ENCODE data around the gene PCNX1. TPM values are rescaled to one million over a fixed set of nuclear protein-coding genes. Genes with fewer than 3 reads are reported as not detected.
"Not testable (repeated sequence)": the region's sequence is repeated elsewhere in the genome, so short reads cannot be mapped to it uniquely, and the experiment has no call there.

The PCNX1 gene
- total RNA-seq, 2 experiments from 2014 or later = 32.7 to 42.6 TPM

DNA sequence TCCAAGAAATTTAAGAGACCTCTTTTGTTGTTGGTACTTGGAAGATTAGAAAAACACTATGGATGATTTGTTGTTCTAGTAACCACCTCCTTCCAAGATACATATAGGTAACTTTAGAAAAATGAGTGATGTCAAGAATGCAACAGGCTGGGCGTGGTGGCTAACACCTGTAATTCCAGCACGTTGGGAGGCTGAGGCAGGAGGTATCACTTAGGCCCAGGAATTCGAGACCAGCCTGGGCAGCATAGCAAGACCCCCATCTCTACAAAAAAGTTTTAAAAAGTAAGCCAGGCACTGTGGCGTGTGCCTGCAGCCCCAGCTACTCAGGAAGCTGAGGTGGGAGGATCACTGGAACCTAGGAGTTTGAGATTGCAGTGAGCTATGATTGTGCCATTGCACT lies 97.8 kb downstream of the PCNX1 start:
- DNase-seq (no peak), ATAC-seq (no peak)
- Mint-ChIP-seq H3K36me3 (ENCODE audit: low read depth) (peaks cover 32% of the 10 kb centered on the region), H3K9me3 (no peaks in the 10 kb centered on the region), H3K4me3 (no peak overlapping the region), H3K4me1 (ENCODE audit: low read depth) (peaks cover 58% of the 10 kb centered on the region), H3K27me3 (no peaks in the 10 kb centered on the region), H3K27ac (peak overlapping the region; percentile 31)
- POLR2A ChIA-PET = no interaction called here
- CTCF ChIA-PET = no interaction called here
- TF ChIP-seq, protein P1, sequence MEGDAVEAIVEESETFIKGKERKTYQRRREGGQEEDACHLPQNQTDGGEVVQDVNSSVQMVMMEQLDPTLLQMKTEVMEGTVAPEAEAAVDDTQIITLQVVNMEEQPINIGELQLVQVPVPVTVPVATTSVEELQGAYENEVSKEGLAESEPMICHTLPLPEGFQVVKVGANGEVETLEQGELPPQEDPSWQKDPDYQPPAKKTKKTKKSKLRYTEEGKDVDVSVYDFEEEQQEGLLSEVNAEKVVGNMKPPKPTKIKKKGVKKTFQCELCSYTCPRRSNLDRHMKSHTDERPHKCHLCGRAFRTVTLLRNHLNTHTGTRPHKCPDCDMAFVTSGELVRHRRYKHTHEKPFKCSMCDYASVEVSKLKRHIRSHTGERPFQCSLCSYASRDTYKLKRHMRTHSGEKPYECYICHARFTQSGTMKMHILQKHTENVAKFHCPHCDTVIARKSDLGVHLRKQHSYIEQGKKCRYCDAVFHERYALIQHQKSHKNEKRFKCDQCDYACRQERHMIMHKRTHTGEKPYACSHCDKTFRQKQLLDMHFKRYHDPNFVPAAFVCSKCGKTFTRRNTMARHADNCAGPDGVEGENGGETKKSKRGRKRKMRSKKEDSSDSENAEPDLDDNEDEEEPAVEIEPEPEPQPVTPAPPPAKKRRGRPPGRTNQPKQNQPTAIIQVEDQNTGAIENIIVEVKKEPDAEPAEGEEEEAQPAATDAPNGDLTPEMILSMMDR (IDR thresholded peaks at IDR 0.05) = no peak
- intact Hi-C loops (cut with micrococcal nuclease) = no loop called here

DNA sequence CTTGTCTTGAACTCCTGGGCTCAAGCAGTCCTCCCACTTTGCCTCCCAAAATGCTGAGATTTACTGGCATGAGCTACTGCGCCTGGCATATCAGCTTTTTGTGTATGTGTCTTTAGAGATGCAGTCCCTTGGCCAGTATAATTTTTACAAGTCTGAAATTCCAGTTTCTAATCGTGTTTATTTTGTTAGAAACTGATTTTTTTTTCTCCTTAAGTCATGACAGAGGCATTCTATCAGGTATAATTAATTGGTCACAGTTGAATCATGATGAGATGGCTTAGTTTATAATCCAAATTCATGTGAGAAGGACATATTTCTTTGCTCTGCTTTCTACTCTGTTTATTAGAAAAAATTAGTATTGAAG lies 98.9 kb downstream of the PCNX1 start:
- intact Hi-C loops (cut with micrococcal nuclease) = no loop called here
- no peaks in the 10 kb centered on the region for H3K27me3 Mint-ChIP-seq
- peaks cover 59% of the 10 kb centered on the region for H3K4me1 Mint-ChIP-seq (ENCODE audit: low read depth)
- H3K36me3 Mint-ChIP-seq (ENCODE audit: low read depth) = peaks cover 32% of the 10 kb centered on the region
- H3K9me3 Mint-ChIP-seq = no peaks in the 10 kb centered on the region
- TF ChIP-seq, protein P1 (IDR thresholded peaks at IDR 0.05) = no peak
- no peak for DNase-seq
- H3K4me3 Mint-ChIP-seq = no peak overlapping the region
- POLR2A ChIA-PET = no interaction called here
- H3K27ac Mint-ChIP-seq = no peak overlapping the region
- CTCF ChIA-PET = no interaction called here
- no peak for ATAC-seq

DNA sequence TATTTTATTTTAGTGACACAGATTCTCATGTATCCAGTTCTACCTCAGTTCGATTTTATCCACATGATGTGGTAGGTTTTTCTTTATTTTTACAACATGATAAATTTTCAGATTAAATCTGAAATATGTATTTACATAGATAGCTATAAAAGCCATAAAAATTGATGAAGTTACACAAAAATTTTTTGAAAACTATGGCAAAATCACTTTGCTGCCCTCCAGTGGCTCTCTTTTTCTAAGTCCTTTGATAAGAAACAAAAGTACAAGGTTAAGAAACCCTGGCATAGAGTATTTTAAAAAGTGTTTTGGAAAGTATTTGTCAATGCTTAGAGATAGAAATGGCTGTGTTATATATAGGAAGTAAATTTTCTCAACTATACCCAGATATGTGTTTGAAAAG lies 104.2 kb downstream of the PCNX1 start:
- H3K9me3 Mint-ChIP-seq = no peaks in the 10 kb centered on the region
- no peaks in the 10 kb centered on the region for H3K27me3 Mint-ChIP-seq
- no peak for DNase-seq
- intact Hi-C loops (cut with micrococcal nuclease) = no loop called here
- TF ChIP-seq, protein P1 (IDR thresholded peaks at IDR 0.05) = peak; percentile 52
- peaks cover 33% of the 10 kb centered on the region for H3K4me1 Mint-ChIP-seq (ENCODE audit: low read depth)
- POLR2A ChIA-PET = interaction anchor here (1.3 kb wide), 1 partner anchor 12 kb away, joined by 5 read pairs; no protein-coding TSS in a partner anchor
- H3K27ac Mint-ChIP-seq = peak overlapping the region; percentile 13
- ATAC-seq = peak; percentile 37
- CTCF ChIA-PET = interaction anchor here (0.6 to 3.6 kb wide), 6 partner anchors 11 to 528 kb away, joined by 3 to 11 read pairs (median 8); partner anchors contain the start of gene PCNX1
- H3K36me3 Mint-ChIP-seq (ENCODE audit: low read depth) = peaks cover 21% of the 10 kb centered on the region
- H3K4me3 Mint-ChIP-seq = no peak overlapping the region

DNA sequence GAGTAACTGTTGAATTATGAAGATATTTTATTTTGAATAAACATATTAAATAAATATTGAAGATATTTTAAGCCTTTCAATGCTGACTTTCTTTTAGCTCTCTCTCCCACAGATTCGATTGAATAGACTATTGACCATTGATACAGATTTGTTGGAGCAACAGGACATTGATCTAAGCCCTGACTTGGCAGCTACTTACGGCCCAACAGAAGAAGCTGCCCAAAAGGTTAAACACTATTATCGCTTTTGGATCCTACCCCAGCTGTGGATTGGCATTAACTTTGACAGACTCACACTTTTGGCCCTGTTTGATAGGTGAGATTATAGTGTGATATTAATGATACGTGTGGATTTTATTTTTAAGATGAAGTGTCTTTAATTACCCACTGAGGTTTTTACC lies 105.6 kb downstream of the PCNX1 start:
- intact Hi-C loops (cut with micrococcal nuclease) = no loop called here
- H3K27me3 Mint-ChIP-seq = no peaks in the 10 kb centered on the region
- POLR2A ChIA-PET = interaction anchor here (0.6 to 1.3 kb wide), 2 partner anchors 14 to 82 kb away, joined by 3 to 5 read pairs; no protein-coding TSS in a partner anchor
- peaks cover 30% of the 10 kb centered on the region for H3K36me3 Mint-ChIP-seq (ENCODE audit: low read depth)
- CTCF ChIA-PET = interaction anchor here (1.1 to 3.6 kb wide), 4 partner anchors 9 to 195 kb away, joined by 3 to 11 read pairs (median 6); partner anchors contain the start of gene PCNX1
- ATAC-seq = no peak
- no peaks in the 10 kb centered on the region for H3K9me3 Mint-ChIP-seq
- no peak for DNase-seq
- no peak overlapping the region for H3K27ac Mint-ChIP-seq
- peaks cover 30% of the 10 kb centered on the region for H3K4me1 Mint-ChIP-seq (ENCODE audit: low read depth)
- no peak overlapping the region for H3K4me3 Mint-ChIP-seq
- TF ChIP-seq, protein P1 (IDR thresholded peaks at IDR 0.05) = no peak

DNA sequence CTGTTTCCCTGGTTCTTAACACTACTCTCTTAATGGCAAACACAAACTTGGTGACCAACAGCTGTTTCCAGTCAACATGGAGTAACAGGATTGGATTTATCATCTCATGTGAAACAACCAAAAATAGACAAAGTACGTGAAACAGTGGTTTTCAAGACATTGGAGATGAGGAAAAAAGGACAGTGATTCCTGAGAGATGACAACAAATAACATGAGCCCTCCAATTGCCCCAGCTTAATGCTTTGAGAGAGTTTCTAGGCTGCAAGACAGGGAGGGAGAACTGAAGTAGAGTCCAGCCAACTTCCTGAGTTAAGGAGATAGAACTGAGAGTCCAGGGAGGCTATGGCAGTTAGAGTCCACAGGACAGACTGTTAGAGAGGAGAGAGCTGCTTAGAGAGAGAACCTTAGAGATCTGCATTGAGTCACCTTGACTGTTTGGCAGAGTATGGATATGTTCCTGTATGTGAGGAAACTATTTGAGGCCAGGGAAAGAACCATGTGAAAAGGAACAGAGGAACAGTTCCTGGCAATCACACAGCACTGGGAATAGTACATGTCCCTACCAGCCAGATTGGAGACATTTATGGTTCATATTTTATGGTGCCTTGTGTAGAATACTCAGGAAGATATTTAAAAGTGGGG lies 106.4 kb downstream of the PCNX1 start:
- H3K9me3 Mint-ChIP-seq = no peaks in the 10 kb centered on the region
- TF ChIP-seq, protein P1 (IDR thresholded peaks at IDR 0.05) = no peak
- ChIA-PET CTCF (interaction anchor here (3.6 kb wide), 1 partner anchor 196 kb away, joined by 10 read pairs; no protein-coding TSS in a partner anchor), POLR2A (no interaction called here)
- DNase-seq (no peak), ATAC-seq (no peak)
- H3K4me1 Mint-ChIP-seq (ENCODE audit: low read depth) = peaks cover 28% of the 10 kb centered on the region
- peaks cover 32% of the 10 kb centered on the region for H3K36me3 Mint-ChIP-seq (ENCODE audit: low read depth)
- H3K27me3 Mint-ChIP-seq = no peaks in the 10 kb centered on the region
- H3K27ac Mint-ChIP-seq = peak overlapping the region; percentile 3
- H3K4me3 Mint-ChIP-seq = no peak overlapping the region
- intact Hi-C loops (cut with micrococcal nuclease) = no loop called here

DNA sequence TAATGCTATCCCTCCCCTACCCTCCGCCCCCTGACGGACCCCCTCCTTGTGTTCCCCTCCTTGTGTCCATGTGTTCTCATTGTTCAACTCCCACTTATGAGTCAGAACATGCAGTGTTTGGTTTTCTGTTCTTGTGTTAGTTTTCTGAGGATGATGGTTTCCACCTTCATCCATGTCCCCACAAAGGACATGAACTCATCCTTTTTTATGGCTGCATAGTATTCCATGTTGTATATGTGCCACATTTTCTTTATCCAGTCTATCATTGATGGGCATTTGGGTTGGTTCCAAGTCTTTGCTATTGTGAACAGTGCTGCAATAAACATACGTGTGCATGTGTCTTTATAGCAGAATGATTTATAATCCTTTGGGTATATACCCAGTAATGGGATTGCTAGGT lies 112.7 kb downstream of the PCNX1 start:
- ATAC-seq; H3K4me3 Mint-ChIP-seq; H3K27me3 Mint-ChIP-seq; intact Hi-C loops (cut with micrococcal nuclease); DNase-seq; H3K27ac Mint-ChIP-seq; CTCF ChIA-PET; H3K9me3 Mint-ChIP-seq; POLR2A ChIA-PET: not testable (repeated sequence)
- H3K4me1 Mint-ChIP-seq (ENCODE audit: low read depth) = peaks cover 34% of the 10 kb centered on the region
- H3K36me3 Mint-ChIP-seq (ENCODE audit: low read depth) = peaks cover 56% of the 10 kb centered on the region

All from activated CD8-positive, alpha-beta T cell treated with anti-CD3 and anti-CD28 coated beads for 36 hours (primary cell).